Left ventricle myocardium inferior (tissue), 1 donor: ENCODE results near the gene ZRANB2. TPM values are rescaled to one million over a fixed set of nuclear protein-coding genes. Genes with fewer than 3 reads are reported as not detected.

Source experiments
- DNase-seq: peaks from one replicate; pipeline ENCODE4 v3.0.0-alpha.2; 2020
- H3K27ac ChIP-seq: fragments of 200-600 bp; replicated peaks from 2 replicates; pipeline ENCODE4 v1.8.0; 2021
- H3K27me3 ChIP-seq: fragments of 200-600 bp; 2 replicates; pipeline ENCODE4 v1.8.0; 2021; ENCODE audit warnings: low read depth
- H3K36me3 ChIP-seq: fragments of 200-600 bp; 2 replicates; pipeline ENCODE4 v1.8.0; 2021
- H3K4me1 ChIP-seq: fragments of 200-600 bp; 2 replicates; pipeline ENCODE4 v1.8.0; 2021
- H3K4me3 ChIP-seq: fragments of 200-600 bp; 2 replicates; pipeline ENCODE4 v1.8.0; 2021; ENCODE audit warnings: mild to moderate bottlenecking, moderate library complexity
- H3K9me3 ChIP-seq: fragments of 200-600 bp; replicated peaks from 2 replicates; pipeline ENCODE4 v1.8.0; 2021
- CTCF ChIP-seq: fragments of 200-600 bp; IDR thresholded peaks from 2 replicates; pipeline ENCODE4 v1.8.0; 2021; ENCODE audit warnings: antibody characterized with exemption, mild to moderate bottlenecking, borderline replicate concordance
- intact Hi-C: fragments of 100-400 bp; cut with micrococcal nuclease; formaldehyde crosslinking; loops from one replicate; pipeline ENCODE4 v1.11.0; 2022
- total RNA-seq: library from RNA; stranded (reverse); fragmentation: NEBNext Ultra II Directional; extraction: Animal tissue kit (Norgen Biotek cat#: 25700); gene quantifications from one replicate; pipeline ENCODE4 v1.2.1, GENCODE V29; 2021
- donor health status: DM: no; HTN: yes; CAD: no; lungs with severe emphysema.

Gene ZRANB2
- total RNA-seq, 1 donor from 2014 or later: 58.5 TPM

- Histone ChIP-seq H3K36me3 (no peaks in the 10 kb centered on the region), H3K4me1 (no peaks in the 10 kb centered on the region), H3K4me3 (no peak overlapping the region), H3K27ac (no peak overlapping the region), H3K9me3 (no peaks in the 10 kb centered on the region), H3K27me3 (no peaks in the 10 kb centered on the region)
- no peak for TF ChIP-seq CTCF
- DNase-seq: no peak
- intact Hi-C loops: no loop called here
These were observed 8.9 kb upstream of the ZRANB2 start for GRCh38 chr1:71089536-71090270.

- Histone ChIP-seq H3K27ac (no peak overlapping the region), H3K4me3 (no peak overlapping the region), H3K36me3 (no peaks in the 10 kb centered on the region), H3K9me3 (no peaks in the 10 kb centered on the region), H3K4me1 (no peaks in the 10 kb centered on the region), H3K27me3 (no peaks in the 10 kb centered on the region)
- no peak for TF ChIP-seq CTCF
- DNase-seq: no peak
- intact Hi-C loops: no loop called here
These were observed 7.9 kb upstream of the ZRANB2 start for GRCh38 chr1:71088645-71089287.

GRCh38 chr1:71087713-71088112 is 6.9 kb upstream of the ZRANB2 start:
- Histone ChIP-seq H3K4me3 (no peak overlapping the region), H3K9me3 (no peaks in the 10 kb centered on the region), H3K4me1 (no peaks in the 10 kb centered on the region), H3K27me3 (no peaks in the 10 kb centered on the region), H3K36me3 (no peaks in the 10 kb centered on the region), H3K27ac (no peak overlapping the region)
- no peak for TF ChIP-seq CTCF
- DNase-seq: no peak
- intact Hi-C loops: no loop called here

- H3K36me3 ChIP-seq: no peaks in the 10 kb centered on the region
- intact Hi-C loops: no loop called here
- no peaks in the 10 kb centered on the region for H3K9me3 ChIP-seq
- no peak overlapping the region for H3K27ac ChIP-seq
- no peaks in the 10 kb centered on the region for H3K4me1 ChIP-seq
- no peak overlapping the region for H3K4me3 ChIP-seq
- no peak for TF ChIP-seq CTCF
- H3K27me3 ChIP-seq: no peaks in the 10 kb centered on the region
- no peak for DNase-seq
These were observed 6.2 kb upstream of the ZRANB2 start for GRCh38 chr1:71087060-71087459.

- no peak overlapping the region for H3K4me3 ChIP-seq
- no peaks in the 10 kb centered on the region for H3K4me1 ChIP-seq
- no peak for DNase-seq
- TF ChIP-seq CTCF: no peak
- intact Hi-C loops: no loop called here
- no peaks in the 10 kb centered on the region for H3K27me3 ChIP-seq
- H3K27ac ChIP-seq: no peak overlapping the region
- no peaks in the 10 kb centered on the region for H3K9me3 ChIP-seq
- no peaks in the 10 kb centered on the region for H3K36me3 ChIP-seq
These were observed 5.5 kb upstream of the ZRANB2 start for GRCh38 chr1:71086331-71086730.
